Stimulated activated CD8-positive, alpha-beta memory T cell treated with anti-CD3 and anti-CD28 coated beads, Interleukin-7, amount 100 ng/mL, for 24 hours (primary cell): ENCODE measurements around the gene RASGRF1.
"Not testable (repeated sequence)": the region's sequence is repeated elsewhere in the genome, so short reads cannot be mapped to it uniquely, and the experiment has no call there.

Source experiments
- DNase-seq: peaks from one replicate; pipeline ENCODE4 v3.0.0-alpha.2; 2020; ENCODE audit warnings: low read depth

The RASGRF1 gene

GRCh38 chr15:79090487-79091203, at the start of gene RASGRF1:
Gene RASGRF1 (minus strand): TSS chr15:79090780. CDS start chr15:79090498, 282 bp downstream.
- no peak for DNase-seq

- DNase-seq, result no peak
These were observed 46.0 kb upstream of the RASGRF1 start for GRCh38 chr15:79136434-79137046.

DNA sequence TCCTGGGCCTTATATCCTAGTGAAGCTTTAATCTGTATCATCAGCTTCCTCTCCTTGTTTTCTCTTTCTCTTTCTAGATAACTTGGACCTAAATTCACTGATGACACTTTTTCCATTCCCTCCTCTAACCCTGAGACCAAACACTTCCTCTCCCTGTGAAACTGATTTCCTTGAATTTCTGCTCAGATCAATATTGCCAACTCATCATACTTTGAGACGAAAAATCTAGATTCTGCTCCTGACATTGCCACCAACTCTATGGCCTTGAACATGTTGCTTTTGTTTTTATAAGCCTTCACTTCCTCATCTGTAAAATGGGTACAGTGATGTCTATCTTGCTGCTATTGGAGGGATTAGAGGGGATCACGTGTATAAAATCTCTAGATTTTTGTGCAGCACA, 42.7 kb upstream of the RASGRF1 start:
- DNase-seq, result no peak

DNA sequence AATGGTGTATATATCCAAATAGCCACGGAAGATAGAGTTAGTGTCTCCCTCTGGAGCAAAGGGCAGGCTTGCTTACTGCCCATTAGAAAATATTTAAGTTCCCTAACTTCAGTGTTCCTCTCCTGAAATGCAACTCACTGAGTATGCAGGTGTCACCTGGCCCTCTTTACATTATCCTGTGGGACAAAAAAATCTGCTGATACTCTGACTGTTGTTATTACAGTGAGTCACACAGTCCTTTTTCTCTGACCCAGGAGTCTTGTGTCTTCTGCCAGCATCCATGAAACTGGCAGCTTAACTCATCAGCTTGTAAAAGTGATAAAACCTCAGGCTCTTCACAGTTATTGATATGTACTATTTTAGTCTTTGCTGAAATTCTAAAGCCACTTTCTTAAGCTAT, 42.2 kb upstream of the RASGRF1 start:
- no peak for DNase-seq

- no peak for DNase-seq
These were observed 41.8 kb upstream of the RASGRF1 start for GRCh38 chr15:79132361-79132760.

- DNase-seq, result no peak
These were observed 40.1 kb upstream of the RASGRF1 start for GRCh38 chr15:79130535-79131130.

DNA sequence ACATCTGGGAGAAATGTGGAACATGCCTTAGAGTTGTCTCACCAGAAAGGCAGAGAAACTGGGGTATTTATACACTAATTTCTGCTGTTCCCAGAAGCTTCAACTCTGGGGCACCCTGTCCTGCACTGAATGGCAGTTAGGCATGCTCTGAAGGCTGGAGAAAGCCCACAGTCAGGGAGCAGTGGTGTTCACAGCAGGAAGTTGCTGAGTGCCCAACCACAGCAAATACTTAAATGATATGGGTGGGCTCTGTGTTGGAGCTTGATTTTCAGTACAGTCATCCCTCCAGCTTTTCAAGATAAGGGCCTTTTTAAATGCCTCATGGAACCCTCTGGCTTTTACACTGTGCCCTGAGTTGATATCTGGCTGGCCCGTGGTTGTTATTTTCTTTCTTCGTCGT, 38.7 kb upstream of the RASGRF1 start:
- no peak for DNase-seq

DNA sequence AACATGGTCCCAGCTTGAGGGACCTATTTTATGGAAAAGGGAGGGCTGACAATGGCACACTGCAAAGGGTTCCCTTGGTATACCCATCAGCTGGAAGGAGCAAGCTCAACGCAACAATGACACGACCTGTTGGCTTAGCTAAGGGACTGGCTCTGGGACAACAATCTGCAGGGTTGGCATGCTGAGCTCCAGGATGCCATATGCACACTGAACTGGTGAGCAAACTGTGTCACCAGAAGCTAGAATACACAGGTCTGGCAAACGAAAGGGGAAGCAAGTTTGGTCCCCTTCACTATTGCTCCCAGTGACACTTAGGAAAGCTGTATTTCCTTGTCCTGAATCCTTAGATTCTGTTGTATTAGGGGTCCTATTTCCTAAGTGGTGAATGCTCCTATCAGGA, 38.0 kb upstream of the RASGRF1 start:
- no peak for DNase-seq

- DNase-seq, result no peak
These were observed 33.8 kb upstream of the RASGRF1 start for GRCh38 chr15:79124388-79124787.

DNA sequence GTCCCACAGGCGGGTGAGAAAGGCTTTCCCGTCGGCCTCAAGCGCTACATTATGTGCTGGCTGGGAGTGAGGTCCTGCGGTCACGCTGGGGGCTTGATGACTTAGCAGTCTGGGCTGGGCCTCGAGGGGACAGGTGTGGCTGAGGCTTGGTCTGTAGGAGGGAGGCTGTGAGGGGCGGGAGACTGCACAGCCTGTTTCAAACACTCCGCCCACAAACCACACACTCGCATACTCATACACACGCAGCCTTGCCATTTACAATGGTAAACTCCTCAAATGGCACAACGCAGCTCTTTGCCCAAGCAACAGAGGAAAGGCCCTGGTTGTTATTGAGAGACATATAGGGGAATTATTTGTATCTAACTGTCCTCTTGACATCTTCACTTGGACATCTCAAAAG, 32.4 kb upstream of the RASGRF1 start:
- no peak for DNase-seq

GRCh38 chr15:79122391-79122790, 31.8 kb upstream of the RASGRF1 start:
- no peak for DNase-seq

- DNase-seq, result no peak
These were observed 31.0 kb upstream of the RASGRF1 start for GRCh38 chr15:79121571-79121970.

- no peak for DNase-seq
These were observed 27.0 kb upstream of the RASGRF1 start for GRCh38 chr15:79117442-79118204.

DNA sequence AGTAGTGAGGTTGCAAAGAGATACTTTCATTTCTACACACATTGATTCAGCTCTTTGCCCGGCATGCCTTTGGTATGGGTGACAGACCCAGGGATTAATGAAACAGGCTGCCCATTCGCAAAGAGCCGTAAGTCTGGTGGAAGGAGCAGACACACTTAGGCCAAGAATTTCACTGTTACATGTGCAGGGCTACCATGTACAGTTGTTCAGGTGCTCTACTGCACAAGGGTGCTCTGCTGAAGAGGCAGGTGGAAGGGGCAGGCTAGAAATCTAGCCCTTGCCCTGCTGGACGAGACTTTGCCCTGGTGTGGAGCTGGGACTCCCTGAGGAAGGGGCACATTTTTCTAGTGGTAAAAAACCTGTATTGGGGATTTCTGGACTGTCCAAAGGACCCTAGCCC, 26.2 kb upstream of the RASGRF1 start:
- no peak for DNase-seq

- no peak for DNase-seq
These were observed 25.5 kb upstream of the RASGRF1 start for GRCh38 chr15:79115986-79116665.

- no peak for DNase-seq
These were observed 23.3 kb upstream of the RASGRF1 start for GRCh38 chr15:79113831-79114230.

- not testable (repeated sequence) for DNase-seq
These were observed 20.8 kb upstream of the RASGRF1 start for GRCh38 chr15:79111404-79111803.

GRCh38 chr15:79105141-79105540, 14.6 kb upstream of the RASGRF1 start:
- no peak for DNase-seq

DNA sequence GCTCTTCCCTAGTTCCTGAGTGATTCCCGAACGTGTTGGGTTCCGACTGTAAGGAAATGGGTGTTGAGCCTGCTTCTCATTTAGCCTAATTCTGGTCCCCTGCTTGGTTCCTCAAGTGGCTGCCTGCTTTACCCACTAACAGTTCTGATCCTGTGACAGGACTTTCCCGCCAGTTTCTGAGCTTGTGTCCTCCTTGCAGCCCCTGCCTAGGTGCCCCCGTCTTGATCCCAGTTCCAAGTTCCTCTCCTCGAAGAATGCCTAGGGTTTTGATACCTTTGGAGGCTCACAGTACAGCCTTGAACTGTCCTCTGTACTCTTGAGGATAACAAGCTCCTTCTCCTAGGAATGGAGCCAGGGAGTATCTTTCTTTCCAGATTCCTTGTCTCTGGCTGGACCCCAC, 12.0 kb upstream of the RASGRF1 start:
- no peak for DNase-seq

DNA sequence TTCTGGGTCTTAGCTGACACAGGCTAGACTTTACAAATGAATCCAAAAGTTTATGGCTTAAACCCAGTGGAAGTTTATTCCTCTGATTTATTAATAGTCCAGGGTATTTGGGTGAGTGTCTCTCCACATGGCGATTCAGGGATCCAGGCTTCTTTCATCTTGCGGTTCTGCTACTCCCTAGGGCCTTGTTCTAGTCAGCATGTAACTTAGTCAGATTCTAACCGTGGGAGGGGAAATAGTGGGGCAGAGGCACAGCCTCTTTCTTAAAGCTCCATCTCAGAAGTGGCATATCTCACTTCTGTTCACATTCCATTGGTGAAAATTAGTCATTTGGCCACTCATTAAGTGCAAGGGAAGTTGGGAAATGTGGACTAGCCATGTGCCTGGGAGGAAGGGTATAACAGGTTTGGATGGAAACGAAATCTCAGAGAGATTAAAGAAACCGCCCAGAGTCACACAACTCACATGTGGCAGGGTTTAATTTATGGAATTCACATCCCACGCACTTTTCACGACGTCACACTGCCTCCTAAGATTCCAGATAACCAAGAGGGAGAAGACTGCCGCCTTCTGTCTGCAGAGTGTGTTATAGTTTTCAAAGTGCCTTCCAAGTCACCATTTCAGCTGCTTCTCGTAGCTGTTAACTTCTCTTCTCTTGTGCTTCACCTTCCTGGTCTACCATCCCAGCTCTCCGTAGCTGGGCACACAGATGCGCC, 11.4 kb upstream of the RASGRF1 start:
- no peak for DNase-seq

- no peak for DNase-seq
These were observed 9.1 kb upstream of the RASGRF1 start for GRCh38 chr15:79099692-79100091.

DNA sequence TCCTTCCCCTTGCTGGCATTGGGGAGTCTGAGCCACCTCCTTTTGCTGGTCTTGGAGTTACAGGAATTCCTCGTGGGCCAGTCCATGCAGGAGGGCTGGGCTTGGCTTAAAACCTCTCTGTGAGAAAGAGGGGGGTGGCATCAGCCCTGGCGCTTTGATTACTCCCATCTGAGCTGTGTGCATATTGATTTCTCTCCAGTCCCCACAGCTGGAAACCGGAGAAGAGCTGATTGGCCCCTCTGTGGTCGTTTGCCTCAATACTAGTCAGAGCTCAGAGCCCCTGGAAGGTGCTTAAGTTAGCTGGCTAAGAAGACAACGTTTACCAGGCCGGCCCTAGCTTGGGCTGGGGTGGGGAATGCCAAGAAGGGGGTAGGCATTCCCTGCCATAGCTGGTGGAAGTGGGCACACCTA, 4.0 kb upstream of the RASGRF1 start:
- DNase-seq, result no peak
